ENCODE measurements around the gene CTNNBIP1. TPM values are rescaled to one million over a fixed set of nuclear protein-coding genes. Genes with fewer than 3 reads are reported as not detected.

CTNNBIP1 gene
- total and polyA plus RNA-seq, 9 of the 15 experiments (the other 6 are each of a cell fraction or from before 2014, with no cell fraction given): 0.65 to 29.2 (median 14.7) TPM

DNA sequence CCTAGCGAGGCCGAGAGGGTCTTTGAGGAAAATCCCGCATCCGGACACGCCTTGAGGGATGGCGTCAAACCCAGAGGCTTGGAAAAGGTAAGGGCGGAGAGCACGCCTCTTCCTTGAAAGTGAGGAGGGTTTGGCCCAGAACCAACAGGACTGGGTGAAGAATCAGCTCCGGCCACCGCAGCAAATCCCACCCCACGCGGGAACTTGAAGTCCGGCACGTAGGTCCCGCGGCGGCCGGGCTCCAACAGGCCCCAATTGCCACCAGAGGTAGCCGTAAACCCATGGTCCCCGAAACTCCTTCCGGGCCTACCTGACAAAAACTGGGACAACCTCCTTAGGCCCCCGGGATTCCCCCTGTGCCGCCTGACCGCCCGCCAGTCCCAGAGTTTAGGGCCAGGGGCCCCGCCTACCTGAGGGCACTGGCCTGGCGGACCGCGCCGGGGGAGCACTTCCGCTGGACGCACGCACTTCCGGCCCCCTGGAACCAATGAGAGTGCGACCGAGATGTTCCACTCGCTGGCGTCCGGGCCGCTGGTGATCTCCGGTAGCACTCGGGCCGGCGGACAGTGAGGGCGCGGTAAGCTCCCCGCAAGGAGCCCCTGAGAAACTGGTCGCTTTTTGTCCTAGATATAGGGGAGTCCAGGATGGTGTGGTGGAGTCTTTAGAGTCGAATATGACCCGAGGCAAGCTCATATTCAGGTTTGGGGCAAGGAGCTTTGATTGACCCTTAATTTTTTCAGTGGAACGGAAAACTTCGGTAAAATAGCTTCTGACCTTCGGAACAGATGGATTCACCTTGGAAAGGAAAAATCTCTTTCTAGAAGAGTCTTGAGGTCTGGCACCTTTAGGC is 33.1 kb upstream of the CTNNBIP1 start, which contains the start of the genes LZIC and NMNAT1 (continued):
- peak; percentile 94; the same call in 1 of the 2 replicates for TF ChIP-seq ZNF609 (CRISPR knock-in tag; IDR thresholded peaks at IDR 0.05; ENCODE audit: borderline replicate concordance)
- peak; percentile 88 for TF ChIP-seq CTBP1 (IDR thresholded peaks at IDR 0.05; ENCODE audit: borderline replicate concordance)
- no peak for TF ChIP-seq HNRNPK (IDR thresholded peaks at IDR 0.05; ENCODE audit: low read depth, low read length, poor library complexity, severe bottlenecking)
- TF ChIP-seq BHLHE40 (IDR thresholded peaks at IDR 0.05; ENCODE audit: low read length): peak; percentile 59
- peak; percentile 21 to 72; a peak in 1 of 4 replicates for TF ChIP-seq TBL1XR1 (IDR thresholded peaks at IDR 0.05; ENCODE audit: low read length in 2 of 2)
- no peak for TF ChIP-seq ZNF589 (CRISPR knock-in tag; IDR thresholded peaks at IDR 0.05; ENCODE audit: low read depth)
- TF ChIP-seq ZBTB2 (IDR thresholded peaks at IDR 0.05): peak; percentile 82
- no peak for TF ChIP-seq NCOA4 (IDR thresholded peaks at IDR 0.05; ENCODE audit: partially characterized antibody)
- TF ChIP-seq CEBPZ (IDR thresholded peaks at IDR 0.05; ENCODE audit: borderline replicate concordance, low read depth, low read length): no peak; the same call in 1 of the 2 replicates
- TF ChIP-seq TGIF2 (CRISPR knock-in tag; IDR thresholded peaks at IDR 0.05): peak; percentile 73; the same call in 1 of the 2 replicates
- peak; percentile 6; the same call in 1 of the 2 replicates for TF ChIP-seq EHMT2 (IDR thresholded peaks at IDR 0.05)
- TF ChIP-seq HDGF (IDR thresholded peaks at IDR 0.05): no peak
- no peak for TF ChIP-seq MEF2A (IDR thresholded peaks at IDR 0.05; ENCODE audit: control insufficient read depth, low read depth, low read length)
- TF ChIP-seq ZNF76 (CRISPR knock-in tag; IDR thresholded peaks at IDR 0.05; ENCODE audit: borderline replicate concordance): no peak
- TF ChIP-seq TAF1 (IDR thresholded peaks at IDR 0.05; ENCODE audit: control insufficient read depth, extremely low read depth, insufficient read depth, low read length, severe bottlenecking): peak; percentile 99
- 0 out of 2 replicates have a peak, but pooled peaks have one; percentile 95 for TF ChIP-seq NR1H2 (CRISPR knock-in tag; IDR thresholded peaks at IDR 0.05)
- TF ChIP-seq RCOR1 (IDR thresholded peaks at IDR 0.05; ENCODE audit: borderline replicate concordance in 1 of 2, low read depth in 2 of 2, low read length in 2 of 2): peak in 1 of 2 experiments; percentile 68; a peak in 3 of 4 replicates
